Body of pancreas (tissue), 4 donors: ENCODE data around the gene BLZF1.

Experiments
- POLR2A ChIP-seq, 3 donors: fragments of 450-650 bp; IDR thresholded peaks; one replicate each; pipeline ENCODE4 v1.6.1; 2016; ENCODE audit warnings: antibody characterized with exemption in 3 of 3, mild to moderate bottlenecking in 2 of 3
- TF ChIP-seq, protein P1 (sequence below), 7 experiments: fragments of 450-650 bp in 4 of 7; fragments of 200-600 bp in 3 of 7; sonication (generic) in 3 of 7; IDR thresholded peaks; one replicate each; pipeline ENCODE4 v1.5.1; 2016 to 2019; ENCODE audit warnings: antibody characterized with exemption in 7 of 7

DNA sequence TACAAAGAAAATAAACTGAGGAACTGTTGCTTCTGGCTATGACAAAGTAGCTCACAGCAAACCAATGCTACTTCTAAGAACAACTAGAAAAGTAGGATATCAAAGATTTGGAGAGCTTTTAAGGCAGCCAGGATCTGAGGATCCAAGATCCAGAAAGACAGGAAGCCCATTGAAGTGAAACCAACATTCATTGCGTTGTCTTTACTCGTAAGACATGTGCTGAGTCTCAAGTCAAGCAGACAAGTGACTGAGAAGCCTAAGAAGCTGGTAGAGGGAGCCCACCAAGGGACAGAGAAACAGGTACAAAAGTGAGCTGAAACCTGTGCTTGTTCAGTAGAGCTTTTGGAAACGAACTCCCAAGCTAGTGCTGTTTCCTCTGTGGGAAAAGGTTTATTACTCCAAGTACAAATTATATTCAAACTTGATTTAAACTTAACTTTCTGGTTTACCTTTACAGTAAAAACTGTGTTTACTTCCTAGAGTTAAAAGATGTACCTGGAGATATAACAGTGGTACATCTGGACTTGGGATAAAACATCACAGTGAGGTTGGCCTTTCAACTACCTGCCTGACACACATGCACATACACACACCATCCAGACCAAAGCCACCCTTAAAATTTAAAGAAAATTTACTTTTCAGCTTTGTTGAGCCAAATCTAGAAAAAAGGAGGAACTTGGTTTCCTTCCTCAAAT, 41.6 kb upstream of the BLZF1 start:
- TF ChIP-seq, protein P1, sequence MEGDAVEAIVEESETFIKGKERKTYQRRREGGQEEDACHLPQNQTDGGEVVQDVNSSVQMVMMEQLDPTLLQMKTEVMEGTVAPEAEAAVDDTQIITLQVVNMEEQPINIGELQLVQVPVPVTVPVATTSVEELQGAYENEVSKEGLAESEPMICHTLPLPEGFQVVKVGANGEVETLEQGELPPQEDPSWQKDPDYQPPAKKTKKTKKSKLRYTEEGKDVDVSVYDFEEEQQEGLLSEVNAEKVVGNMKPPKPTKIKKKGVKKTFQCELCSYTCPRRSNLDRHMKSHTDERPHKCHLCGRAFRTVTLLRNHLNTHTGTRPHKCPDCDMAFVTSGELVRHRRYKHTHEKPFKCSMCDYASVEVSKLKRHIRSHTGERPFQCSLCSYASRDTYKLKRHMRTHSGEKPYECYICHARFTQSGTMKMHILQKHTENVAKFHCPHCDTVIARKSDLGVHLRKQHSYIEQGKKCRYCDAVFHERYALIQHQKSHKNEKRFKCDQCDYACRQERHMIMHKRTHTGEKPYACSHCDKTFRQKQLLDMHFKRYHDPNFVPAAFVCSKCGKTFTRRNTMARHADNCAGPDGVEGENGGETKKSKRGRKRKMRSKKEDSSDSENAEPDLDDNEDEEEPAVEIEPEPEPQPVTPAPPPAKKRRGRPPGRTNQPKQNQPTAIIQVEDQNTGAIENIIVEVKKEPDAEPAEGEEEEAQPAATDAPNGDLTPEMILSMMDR (IDR thresholded peaks at IDR 0.05): no peak
- no peak for TF ChIP-seq POLR2A (IDR thresholded peaks at IDR 0.05)
